A549 (cell line): ENCODE results near the gene DYRK3. TPM values are rescaled to one million over a fixed set of nuclear protein-coding genes. Genes with fewer than 3 reads are reported as not detected.
A peak's percentile ranks its signal among the peaks of the same experiment; 100 is the strongest.

ENCODE experiments used
- ATAC-seq, 2 experiments: fragments of 200-7000 bp in 1 of 2; fragments of >200 bp in 1 of 2; cut with Nextera tagmentation in 1 of 2; cut with Tn5 transposase in 1 of 2; 3 replicates each; pipeline versions ENCODE4 v1.8.0 to v1.9.1; 2018 to 2020; ENCODE audit warnings: mild to moderate bottlenecking in 1 of 2, moderate library complexity in 1 of 2
- CTCF ChIA-PET: fragments of 300-600 bp; sonication (Branson Sonifier 250); formaldehyde crosslinking; extraction: SDS; loops from one replicate; lab custom pipeline; 2021; ENCODE audit warnings: antibody characterized with exemption, inconsistent platforms; lab: Yijun Ruan, JAX
- POLR2A ChIA-PET: fragments of 350-600 bp; formaldehyde crosslinking; extraction: SDS; loops from one replicate; lab custom pipeline; 2021; ENCODE audit warnings: antibody characterized with exemption, inconsistent platforms; lab: Yijun Ruan, JAX
- DNase-seq, 2 experiments: peaks; one replicate each; pipeline versions ENCODE4 v3.0.0 to v3.0.0-alpha.2; 2011 to 2016; ENCODE audit warnings: low read depth in 1 of 2, low spot score in 1 of 2
- FAIRE-seq: peaks from 2 replicates; lab custom pipeline; 2011; peaks lifted over from hg19 to GRCh38; lab: Jason Lieb, UNC
- H3K27ac ChIP-seq, 2 experiments: fragments of >200 bp; sonication (Bioruptor Twin); formaldehyde crosslinking; 3 replicates each; pipeline ENCODE4 v1.5.1; 2016 to 2017
- H3K4me1 ChIP-seq: fragments of >200 bp; sonication (Bioruptor Twin); formaldehyde crosslinking; 3 replicates; pipeline ENCODE4 v1.6.1; 2016
- H3K4me2 ChIP-seq: fragments of >200 bp; sonication (Bioruptor Twin); formaldehyde crosslinking; 3 replicates; pipeline ENCODE4 v1.6.1; 2016
- H3K4me3 ChIP-seq: fragments of >200 bp; sonication (Bioruptor Twin); formaldehyde crosslinking; 3 replicates; pipeline ENCODE4 v1.5.1; 2016
- H3K9me3 ChIP-seq: fragments of >200 bp; sonication (Bioruptor Twin); formaldehyde crosslinking; 3 replicates; pipeline ENCODE4 v1.6.1; 2016
- BHLHE40 ChIP-seq: IDR thresholded peaks from 2 replicates; pipeline ENCODE4 v1.6.1; 2012; ENCODE audit warnings: low read depth, low read length, inconsistent platforms
- CBX2 ChIP-seq: fragments of 200-600 bp; sonication (generic); IDR thresholded peaks from 2 replicates; pipeline ENCODE4 v1.6.1; 2016; ENCODE audit warnings: low read depth, mild to moderate bottlenecking, borderline replicate concordance
- CHD2 ChIP-seq: fragments of 150-350 bp; IDR thresholded peaks from 2 replicates; pipeline ENCODE4 v1.6.1; 2014; ENCODE audit warnings: low read length; ENCODE audit not compliant: partially characterized antibody
- EHMT2 ChIP-seq: fragments of 200-600 bp; sonication (generic); IDR thresholded peaks from 2 replicates; pipeline ENCODE4 v1.6.1; 2016; ENCODE audit warnings: antibody characterized with exemption, low read depth, mild to moderate bottlenecking, moderate library complexity
- FOXS1 ChIP-seq: fragments of 250-450 bp; sonication (Bioruptor Pico); IDR thresholded peaks from 2 replicates; pipeline ENCODE4 v1.5.0; 2020; ENCODE audit warnings: mild to moderate bottlenecking, moderate library complexity
- HEYL ChIP-seq: fragments of 250-450 bp; sonication (Bioruptor Pico); IDR thresholded peaks from 2 replicates; pipeline ENCODE4 v1.8.0; 2021; ENCODE audit warnings: mild to moderate bottlenecking, moderate library complexity
- HOXA7 ChIP-seq: fragments of 250-450 bp; sonication (Bioruptor Pico); IDR thresholded peaks from 2 replicates; pipeline ENCODE4 v1.5.0; 2020; ENCODE audit warnings: mild to moderate bottlenecking, moderate library complexity
- HOXB5 ChIP-seq: fragments of 250-450 bp; sonication (Bioruptor Pico); IDR thresholded peaks from 2 replicates; pipeline ENCODE4 v1.5.0; 2020; ENCODE audit warnings: mild to moderate bottlenecking, moderate library complexity
- JUNB ChIP-seq: fragments of >200 bp; sonication (Bioruptor Twin); formaldehyde crosslinking; IDR thresholded peaks from 2 replicates; pipeline ENCODE4 v1.6.1; 2016
- KDM1A ChIP-seq: fragments of 200-600 bp; sonication (generic); IDR thresholded peaks from 2 replicates; pipeline ENCODE4 v1.6.1; 2016; ENCODE audit warnings: low read depth, mild to moderate bottlenecking
- MAZ ChIP-seq: fragments of 150-350 bp; IDR thresholded peaks from 2 replicates; pipeline ENCODE4 v1.6.1; 2014; ENCODE audit warnings: antibody characterized with exemption, low read depth, low read length, borderline replicate concordance
- MYC ChIP-seq: IDR thresholded peaks from 2 replicates; pipeline ENCODE4 v1.6.1; 2012; ENCODE audit warnings: mild to moderate bottlenecking, inconsistent platforms, low read length, improper control_type of control experiment, borderline replicate concordance
- NR3C1 ChIP-seq: fragments of >200 bp; sonication (Bioruptor Twin); formaldehyde crosslinking; IDR thresholded peaks from 3 replicates; pipeline ENCODE4 v1.6.1; 2017
- RAD21 ChIP-seq, 2 experiments: fragments of >200 bp in 1 of 2; sonication (Bioruptor Twin) in 1 of 2; formaldehyde crosslinking in 1 of 2; IDR thresholded peaks in 1 of 2; conservative IDR thresholded peaks in 1 of 2; 2 replicates in 1 of 2; 3 replicates in 1 of 2; pipeline ENCODE4 v1.6.1; 2012 to 2018; ENCODE audit warnings: inconsistent platforms in 1 of 2
- RARB ChIP-seq: fragments of 250-450 bp; sonication (Bioruptor Pico); IDR thresholded peaks from 2 replicates; pipeline ENCODE4 v1.8.0; 2021; ENCODE audit warnings: mild to moderate bottlenecking, moderate library complexity
- RCOR1 ChIP-seq: fragments of 150-350 bp; IDR thresholded peaks from 2 replicates; pipeline ENCODE4 v1.6.1; 2014; ENCODE audit warnings: antibody characterized with exemption, low read length, low read depth
- RFX5 ChIP-seq: fragments of 450-650 bp; IDR thresholded peaks from 2 replicates; pipeline ENCODE4 v1.7.1; 2014; ENCODE audit warnings: antibody characterized with exemption, mild to moderate bottlenecking, moderate library complexity
- SMC3 ChIP-seq: fragments of >200 bp; sonication (Bioruptor Twin); formaldehyde crosslinking; IDR thresholded peaks from 3 replicates; pipeline ENCODE4 v1.6.1; 2018; ENCODE audit warnings: inconsistent platforms
- SREBF2 ChIP-seq: fragments of 450-650 bp; IDR thresholded peaks from 2 replicates; pipeline ENCODE4 v1.6.1; 2014; ENCODE audit warnings: mild to moderate bottlenecking, moderate library complexity
- TFCP2L1 ChIP-seq: fragments of 250-450 bp; sonication (Bioruptor Pico); IDR thresholded peaks from 2 replicates; pipeline ENCODE4 v1.5.0; 2021; ENCODE audit warnings: mild to moderate bottlenecking
- TP53 ChIP-seq: fragments of 250-450 bp; sonication (Bioruptor Pico); IDR thresholded peaks from 2 replicates; pipeline ENCODE4 v1.5.0; 2021; ENCODE audit warnings: mild to moderate bottlenecking, moderate library complexity
- WGBS: methylation state at CpG from one replicate; pipeline ENCODE4 v1.1.6; 2017; ENCODE audit errors: missing lambda C conversion rate; 5-methylcytosine and 5-hydroxymethylcytosine counted together
- polyA plus RNA-seq, 4 experiments: library from polyadenylated mRNA; depleted of rRNA in 3 of 4; stranded (reverse); fragments of >200 nt; fragmentation: RNase III in 1 of 4; extraction: RNeasy Plus Mini Kit Qiagen cat#74134 plus additional on column Dnase treatment in 1 of 4; gene quantifications; 2 replicates in 3 of 4; 3 replicates in 1 of 4; pipeline ENCODE4 v1.2.3, GENCODE V29; 2011 to 2017
- TF ChIP-seq, protein P1 (sequence below): fragments of >200 bp; sonication (Bioruptor Twin); formaldehyde crosslinking; IDR thresholded peaks from 3 replicates; pipeline ENCODE4 v1.6.1; 2016
- TF ChIP-seq, protein P2 (sequence below): fragments of >200 bp; sonication (Bioruptor Twin); formaldehyde crosslinking; IDR thresholded peaks from 3 replicates; pipeline ENCODE4 v1.5.1; 2016
- TF ChIP-seq, protein P3 (sequence below): fragments of 450-650 bp; IDR thresholded peaks from 2 replicates; pipeline ENCODE4 v1.6.1; 2014; ENCODE audit warnings: antibody characterized with exemption
- TF ChIP-seq, protein P4 (sequence below): fragments of >200 bp; sonication (Bioruptor Twin); formaldehyde crosslinking; IDR thresholded peaks from 2 replicates; pipeline ENCODE4 v1.6.1; 2016
- TF ChIP-seq, protein P5 (sequence below): fragments of 250-450 bp; sonication (Bioruptor Pico); IDR thresholded peaks from 2 replicates; pipeline ENCODE4 v1.5.0; 2021; ENCODE audit warnings: mild to moderate bottlenecking, moderate library complexity, borderline replicate concordance

Gene DYRK3
- polyA plus RNA-seq, 2 of the 4 experiments (the other 2 are of a cell fraction), result 7.3 to 8.7 TPM

DNA sequence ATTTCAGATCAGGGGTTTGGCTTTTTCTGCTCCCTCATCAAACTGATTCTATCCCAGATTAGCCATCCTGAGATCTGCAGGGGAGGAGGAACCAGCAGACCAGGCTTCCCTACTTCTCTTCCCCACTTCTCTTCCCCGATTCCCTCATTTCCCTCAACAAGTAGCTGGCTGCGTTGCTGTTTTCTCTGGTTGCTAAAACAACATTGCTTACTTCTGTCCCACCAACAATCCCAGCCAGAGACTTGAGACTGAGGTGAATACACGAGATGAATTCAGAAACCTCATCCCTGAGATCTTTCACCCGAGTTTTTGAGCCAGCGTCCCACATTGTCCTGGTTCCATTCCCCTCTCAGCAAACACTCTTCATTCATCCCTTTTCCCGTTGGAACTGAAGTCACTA is 22.4 kb downstream of the DYRK3 start:
- H3K4me1 ChIP-seq, result 0 out of 3 replicates have a peak, but pooled peaks cover 2% of the 10 kb centered on the region
- DNase-seq (no peak), ATAC-seq (no peak), FAIRE-seq (no peak)
- TF ChIP-seq SREBF2 (no peak), RCOR1 (no peak), EHMT2 (no peak), JUNB (no peak), CBX2 (no peak), HEYL (CRISPR knock-in tag) (no peak), MYC (no peak), HOXA7 (CRISPR knock-in tag) (no peak)
- ChIA-PET POLR2A (interaction anchor here (1.2 kb wide), 1 partner anchor 22 kb away, joined by 3 read pairs; the partner anchor contains the start of gene DYRK3), CTCF (interaction anchor here (0.7 to 19.9 kb wide), 12 partner anchors 8 to 254 kb away, joined by 3 to 452 read pairs (median 4); partner anchors contain the start of gene DYRK3)
- 68% methylated on average over 6 of the region's 6 CpGs for WGBS
- no peak overlapping the region for H3K27ac ChIP-seq
- no peak overlapping the region for H3K4me3 ChIP-seq
- no peaks in the 10 kb centered on the region for H3K9me3 ChIP-seq
- no peak overlapping the region for H3K4me2 ChIP-seq

DNA sequence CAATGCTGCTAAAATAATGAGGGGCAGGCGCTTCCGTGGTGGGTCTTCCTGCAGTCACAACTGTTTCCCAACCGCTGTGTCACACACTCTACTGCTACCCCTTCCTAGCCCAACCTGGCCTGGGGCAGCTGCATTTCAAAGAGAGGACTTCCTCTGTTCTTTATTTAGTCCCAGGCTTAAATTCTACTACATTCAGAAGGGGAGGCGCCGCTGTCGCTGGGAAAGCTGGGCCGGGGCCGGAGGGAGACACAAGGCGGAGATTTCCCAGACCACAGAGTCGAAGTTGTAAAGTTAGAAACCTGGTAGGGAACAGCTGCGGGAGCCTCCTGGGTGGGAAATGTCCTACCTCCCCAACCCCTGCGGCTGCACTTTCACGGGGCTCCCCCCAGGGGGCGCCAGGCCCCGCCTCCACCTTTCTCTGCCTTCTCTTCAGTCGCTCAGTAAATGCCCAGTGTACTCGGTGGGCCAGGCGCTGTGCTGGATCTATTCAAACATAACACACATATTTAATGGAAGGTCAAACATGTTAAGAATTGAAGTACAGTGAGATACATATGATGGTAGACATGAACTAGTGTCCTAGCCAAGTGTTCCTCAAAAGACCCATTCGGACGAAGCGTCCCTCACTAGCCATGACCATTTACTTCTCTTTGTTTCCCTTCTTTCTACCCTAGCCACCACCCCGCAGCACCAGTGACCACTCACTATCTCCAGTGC is 23.1 kb downstream of the DYRK3 start:
- ATAC-seq, result peak; percentile 74 to 84
- no peak overlapping the region for H3K4me3 ChIP-seq
- POLR2A ChIA-PET, result interaction anchor here (1.2 kb wide), 1 partner anchor 23 kb away, joined by 3 read pairs; the partner anchor contains the start of gene DYRK3
- peak; percentile 17 to 81 for DNase-seq
- H3K27ac ChIP-seq, result no peak overlapping the region
- TF ChIP-seq RAD21 (conservative IDR thresholded peaks at IDR 0.05 in 1 of 2, IDR thresholded peaks at IDR 0.05 in 1 of 2) (peak; percentile 43 to 57; a peak in 4 of 5 replicates), SMC3 (peak; percentile 40; the same call in 2 of the 3 replicates)
- TF ChIP-seq, protein P1, sequence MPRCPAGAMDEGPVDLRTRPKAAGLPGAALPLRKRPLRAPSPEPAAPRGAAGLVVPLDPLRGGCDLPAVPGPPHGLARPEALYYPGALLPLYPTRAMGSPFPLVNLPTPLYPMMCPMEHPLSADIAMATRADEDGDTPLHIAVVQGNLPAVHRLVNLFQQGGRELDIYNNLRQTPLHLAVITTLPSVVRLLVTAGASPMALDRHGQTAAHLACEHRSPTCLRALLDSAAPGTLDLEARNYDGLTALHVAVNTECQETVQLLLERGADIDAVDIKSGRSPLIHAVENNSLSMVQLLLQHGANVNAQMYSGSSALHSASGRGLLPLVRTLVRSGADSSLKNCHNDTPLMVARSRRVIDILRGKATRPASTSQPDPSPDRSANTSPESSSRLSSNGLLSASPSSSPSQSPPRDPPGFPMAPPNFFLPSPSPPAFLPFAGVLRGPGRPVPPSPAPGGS, result no peak
- TF ChIP-seq, protein P2, sequence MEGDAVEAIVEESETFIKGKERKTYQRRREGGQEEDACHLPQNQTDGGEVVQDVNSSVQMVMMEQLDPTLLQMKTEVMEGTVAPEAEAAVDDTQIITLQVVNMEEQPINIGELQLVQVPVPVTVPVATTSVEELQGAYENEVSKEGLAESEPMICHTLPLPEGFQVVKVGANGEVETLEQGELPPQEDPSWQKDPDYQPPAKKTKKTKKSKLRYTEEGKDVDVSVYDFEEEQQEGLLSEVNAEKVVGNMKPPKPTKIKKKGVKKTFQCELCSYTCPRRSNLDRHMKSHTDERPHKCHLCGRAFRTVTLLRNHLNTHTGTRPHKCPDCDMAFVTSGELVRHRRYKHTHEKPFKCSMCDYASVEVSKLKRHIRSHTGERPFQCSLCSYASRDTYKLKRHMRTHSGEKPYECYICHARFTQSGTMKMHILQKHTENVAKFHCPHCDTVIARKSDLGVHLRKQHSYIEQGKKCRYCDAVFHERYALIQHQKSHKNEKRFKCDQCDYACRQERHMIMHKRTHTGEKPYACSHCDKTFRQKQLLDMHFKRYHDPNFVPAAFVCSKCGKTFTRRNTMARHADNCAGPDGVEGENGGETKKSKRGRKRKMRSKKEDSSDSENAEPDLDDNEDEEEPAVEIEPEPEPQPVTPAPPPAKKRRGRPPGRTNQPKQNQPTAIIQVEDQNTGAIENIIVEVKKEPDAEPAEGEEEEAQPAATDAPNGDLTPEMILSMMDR, result peak; percentile 60
- TF ChIP-seq, all 56 proteins: peak for 3
- CTCF ChIA-PET, result interaction anchor here (0.7 to 19.9 kb wide), 19 partner anchors 8 to 324 kb away, joined by 3 to 452 read pairs (median 4); partner anchors contain the start of gene DYRK3
- Histone ChIP-seq H3K9me3 (no peaks in the 10 kb centered on the region), H3K4me2 (no peak overlapping the region), H3K4me1 (0 out of 3 replicates have a peak, but pooled peaks cover 2% of the 10 kb centered on the region)
- 40% methylated on average over 22 of the region's 22 CpGs for WGBS
- FAIRE-seq, result no peak

DNA sequence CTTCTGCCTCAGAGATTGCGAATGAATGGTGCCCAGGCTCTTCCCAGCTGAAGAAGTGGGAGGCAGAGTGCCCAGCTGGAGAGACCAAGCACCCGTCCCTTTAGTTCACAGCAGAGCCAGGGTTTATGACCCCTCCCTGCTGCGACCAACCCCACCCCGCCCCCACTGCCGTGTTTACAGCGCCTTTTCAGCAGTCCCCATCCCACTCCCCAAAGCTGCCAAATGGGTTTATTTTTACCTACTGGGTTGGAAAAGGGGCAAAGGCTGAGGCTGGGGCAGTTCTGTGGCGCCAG is 23.6 kb downstream of the DYRK3 start:
- no peak overlapping the region for H3K27ac ChIP-seq
- WGBS, result 63% methylated on average over 7 of the region's 7 CpGs
- H3K9me3 ChIP-seq, result no peaks in the 10 kb centered on the region
- POLR2A ChIA-PET, result interaction anchor here (1.2 kb wide), 1 partner anchor 24 kb away, joined by 3 read pairs; the partner anchor contains the start of gene DYRK3
- TF ChIP-seq FOXS1 (CRISPR knock-in tag), result no peak
- TF ChIP-seq RFX5, result no peak
- TF ChIP-seq MAZ, result no peak
- TF ChIP-seq TP53, result no peak
- no peak for TF ChIP-seq RCOR1
- TF ChIP-seq NR3C1, result no peak
- TF ChIP-seq RARB, result no peak
- no peak for TF ChIP-seq HOXB5 (CRISPR knock-in tag)
- TF ChIP-seq, protein P3, sequence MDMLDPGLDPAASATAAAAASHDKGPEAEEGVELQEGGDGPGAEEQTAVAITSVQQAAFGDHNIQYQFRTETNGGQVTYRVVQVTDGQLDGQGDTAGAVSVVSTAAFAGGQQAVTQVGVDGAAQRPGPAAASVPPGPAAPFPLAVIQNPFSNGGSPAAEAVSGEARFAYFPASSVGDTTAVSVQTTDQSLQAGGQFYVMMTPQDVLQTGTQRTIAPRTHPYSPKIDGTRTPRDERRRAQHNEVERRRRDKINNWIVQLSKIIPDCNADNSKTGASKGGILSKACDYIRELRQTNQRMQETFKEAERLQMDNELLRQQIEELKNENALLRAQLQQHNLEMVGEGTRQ, result no peak
- no peak for TF ChIP-seq SREBF2
- TF ChIP-seq TFCP2L1 (CRISPR knock-in tag), result no peak
- TF ChIP-seq, protein P4, sequence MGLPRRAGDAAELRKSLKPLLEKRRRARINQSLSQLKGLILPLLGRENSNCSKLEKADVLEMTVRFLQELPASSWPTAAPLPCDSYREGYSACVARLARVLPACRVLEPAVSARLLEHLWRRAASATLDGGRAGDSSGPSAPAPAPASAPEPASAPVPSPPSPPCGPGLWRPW, result no peak
- TF ChIP-seq CHD2, result no peak
- TF ChIP-seq KDM1A, result no peak
- TF ChIP-seq BHLHE40, result no peak
- TF ChIP-seq, protein P5, sequence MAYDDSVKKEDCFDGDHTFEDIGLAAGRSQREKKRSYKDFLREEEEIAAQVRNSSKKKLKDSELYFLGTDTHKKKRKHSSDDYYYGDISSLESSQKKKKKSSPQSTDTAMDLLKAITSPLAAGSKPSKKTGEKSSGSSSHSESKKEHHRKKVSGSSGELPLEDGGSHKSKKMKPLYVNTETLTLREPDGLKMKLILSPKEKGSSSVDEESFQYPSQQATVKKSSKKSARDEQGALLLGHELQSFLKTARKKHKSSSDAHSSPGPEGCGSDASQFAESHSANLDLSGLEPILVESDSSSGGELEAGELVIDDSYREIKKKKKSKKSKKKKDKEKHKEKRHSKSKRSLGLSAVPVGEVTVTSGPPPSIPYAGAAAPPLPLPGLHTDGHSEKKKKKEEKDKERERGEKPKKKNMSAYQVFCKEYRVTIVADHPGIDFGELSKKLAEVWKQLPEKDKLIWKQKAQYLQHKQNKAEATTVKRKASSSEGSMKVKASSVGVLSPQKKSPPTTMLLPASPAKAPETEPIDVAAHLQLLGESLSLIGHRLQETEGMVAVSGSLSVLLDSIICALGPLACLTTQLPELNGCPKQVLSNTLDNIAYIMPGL (CRISPR knock-in tag), result no peak
- H3K4me3 ChIP-seq, result no peak overlapping the region
- FAIRE-seq (no peak), ATAC-seq (no peak; a peak in 1 of 6 replicates), DNase-seq (no peak)
- H3K4me1 ChIP-seq, result peaks cover 6% of the 10 kb centered on the region; the same call in 1 of the 3 replicates
- CTCF ChIA-PET, result interaction anchor here (0.9 to 19.9 kb wide), 16 partner anchors 8 to 323 kb away, joined by 3 to 452 read pairs (median 6); partner anchors contain the start of genes DYRK3 and EIF2D
- no peak overlapping the region for H3K4me2 ChIP-seq
